Lower lobe of right lung (tissue), 2 donors: ENCODE measurements around the gene PTPA. TPM values are rescaled to one million over a fixed set of nuclear protein-coding genes. Genes with fewer than 3 reads are reported as not detected.

Experiments used
- ATAC-seq, 2 donors: fragments of 200-7000 bp; cut with Tn5 transposase; one replicate each; pipeline ENCODE4 v1.9.1; 2020 to 2022; ENCODE audit warnings: mild to moderate bottlenecking in 2 of 2, moderate library complexity in 2 of 2
- DNase-seq: peaks from one replicate; pipeline ENCODE4 v3.0.0-alpha.2; 2020
- H3K27ac ChIP-seq: fragments of 200-600 bp; one replicate; pipeline ENCODE4 v1.8.0; 2022
- H3K27me3 ChIP-seq: fragments of 200-600 bp; one replicate; pipeline ENCODE4 v1.8.0; 2022; ENCODE audit warnings: low read depth
- H3K36me3 ChIP-seq: fragments of 200-600 bp; one replicate; pipeline ENCODE4 v1.8.0; 2022; ENCODE audit warnings: mild to moderate bottlenecking
- H3K4me1 ChIP-seq: fragments of 200-600 bp; one replicate; pipeline ENCODE4 v1.8.0; 2022
- H3K4me3 ChIP-seq: fragments of 200-600 bp; one replicate; pipeline ENCODE4 v1.8.0; 2022; ENCODE audit warnings: mild to moderate bottlenecking
- H3K9me3 ChIP-seq: fragments of 200-600 bp; one replicate; pipeline ENCODE4 v1.8.0; 2022
- intact Hi-C: fragments of 100-400 bp; cut with DNase I; formaldehyde crosslinking; loops from one replicate; pipeline ENCODE4 v1.11.0; 2022
- total RNA-seq: library from RNA; stranded (reverse); fragmentation: NEBNext Ultra II Directional; extraction: Animal tissue kit (Norgen Biotek cat#: 25700); gene quantifications from one replicate; pipeline ENCODE4 v1.2.1, GENCODE V29; 2021
- TF ChIP-seq, protein P1 (sequence below): fragments of 200-600 bp; IDR thresholded peaks from one replicate; pipeline ENCODE4 v1.8.0; 2022; ENCODE audit warnings: antibody characterized with exemption, mild to moderate bottlenecking
- donor health status: DM: no; HTN: yes; CAD: no; lungs with severe emphysema.

Gene PTPA
- total RNA-seq, 1 donor from 2014 or later, result 100 TPM

DNA sequence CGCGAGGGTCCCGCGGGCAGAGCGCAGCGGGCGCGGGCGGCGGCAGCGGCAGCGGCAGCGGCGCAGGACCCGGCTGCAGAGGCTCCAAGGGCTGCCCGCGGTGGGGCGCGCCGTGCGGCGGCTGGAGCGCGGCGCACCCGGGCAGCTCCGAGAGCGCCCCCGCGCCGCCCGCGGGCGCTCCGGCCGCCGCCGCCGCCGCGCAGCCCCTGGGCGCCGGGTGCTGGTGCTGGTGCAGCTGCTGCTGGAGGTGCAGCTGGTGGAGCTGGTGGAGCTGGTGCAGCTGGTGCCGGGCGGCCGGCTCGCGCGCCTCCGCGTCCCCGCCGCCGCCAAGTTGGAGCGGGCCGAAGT, 66.2 kb downstream of the PTPA start:
- Histone ChIP-seq H3K27ac (peak overlapping the region; percentile 84), H3K4me1 (peaks cover 21% of the 10 kb centered on the region), H3K36me3 (no peaks in the 10 kb centered on the region), H3K9me3 (no peaks in the 10 kb centered on the region), H3K27me3 (no peaks in the 10 kb centered on the region), H3K4me3 (peak overlapping the region; percentile 87)
- no peak for ATAC-seq
- intact Hi-C loops, result no loop called here
- TF ChIP-seq, protein P1, sequence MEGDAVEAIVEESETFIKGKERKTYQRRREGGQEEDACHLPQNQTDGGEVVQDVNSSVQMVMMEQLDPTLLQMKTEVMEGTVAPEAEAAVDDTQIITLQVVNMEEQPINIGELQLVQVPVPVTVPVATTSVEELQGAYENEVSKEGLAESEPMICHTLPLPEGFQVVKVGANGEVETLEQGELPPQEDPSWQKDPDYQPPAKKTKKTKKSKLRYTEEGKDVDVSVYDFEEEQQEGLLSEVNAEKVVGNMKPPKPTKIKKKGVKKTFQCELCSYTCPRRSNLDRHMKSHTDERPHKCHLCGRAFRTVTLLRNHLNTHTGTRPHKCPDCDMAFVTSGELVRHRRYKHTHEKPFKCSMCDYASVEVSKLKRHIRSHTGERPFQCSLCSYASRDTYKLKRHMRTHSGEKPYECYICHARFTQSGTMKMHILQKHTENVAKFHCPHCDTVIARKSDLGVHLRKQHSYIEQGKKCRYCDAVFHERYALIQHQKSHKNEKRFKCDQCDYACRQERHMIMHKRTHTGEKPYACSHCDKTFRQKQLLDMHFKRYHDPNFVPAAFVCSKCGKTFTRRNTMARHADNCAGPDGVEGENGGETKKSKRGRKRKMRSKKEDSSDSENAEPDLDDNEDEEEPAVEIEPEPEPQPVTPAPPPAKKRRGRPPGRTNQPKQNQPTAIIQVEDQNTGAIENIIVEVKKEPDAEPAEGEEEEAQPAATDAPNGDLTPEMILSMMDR, result no peak
- no peak for DNase-seq

DNA sequence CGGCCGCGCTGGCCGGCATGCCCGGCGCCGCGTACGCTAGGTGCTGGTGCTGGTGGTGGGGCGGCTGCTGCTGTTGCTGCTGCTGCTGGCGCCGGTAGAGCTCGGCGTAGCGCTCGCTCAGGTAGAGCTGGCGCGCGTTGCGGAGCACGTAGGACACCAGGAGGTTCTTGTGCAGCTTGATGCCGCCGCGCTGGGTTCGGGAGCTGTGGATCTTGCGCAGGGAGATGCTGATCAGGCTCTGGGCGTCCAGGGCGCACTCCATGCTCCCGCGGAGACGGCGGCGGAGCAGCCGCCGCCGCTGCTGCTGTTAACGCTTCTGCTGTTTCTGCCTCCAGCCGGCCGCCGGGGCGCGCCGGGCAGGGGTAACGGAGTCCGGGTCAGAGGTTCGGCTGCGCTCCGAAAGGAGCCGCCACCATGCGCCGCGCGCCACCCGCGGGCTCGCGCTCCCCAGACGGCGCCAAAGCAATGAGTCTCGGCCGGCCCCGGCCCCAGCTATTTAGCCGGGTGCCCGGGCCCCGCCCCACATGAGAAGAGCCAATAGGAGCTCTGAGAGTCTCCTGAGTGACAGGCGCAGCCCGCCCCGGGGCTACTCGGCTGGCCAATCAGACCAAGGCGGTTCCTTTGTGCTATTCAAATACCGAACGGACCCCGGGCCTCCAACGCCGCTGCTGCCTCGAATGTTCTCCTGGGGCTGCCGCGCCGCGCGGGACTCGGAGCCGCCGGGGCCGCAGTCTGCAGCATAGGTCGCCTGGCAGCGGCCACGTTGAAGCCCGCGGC, 66.8 kb downstream of the PTPA start, which contains the start of gene IER5L:
Gene IER5L, minus strand, starts transcription at position 471 of the 777 bp plus-strand sequence. Its CDS starts 209 bp downstream, at position 262.
- TF ChIP-seq, protein P1, result no peak
- Histone ChIP-seq H3K9me3 (no peaks in the 10 kb centered on the region), H3K4me3 (peak within 1 kb of the TSS; percentile 87), H3K36me3 (no peaks in the 10 kb centered on the region), H3K4me1 (peaks cover 21% of the 10 kb centered on the region), H3K27me3 (no peaks in the 10 kb centered on the region), H3K27ac (peak within 1 kb of the TSS; percentile 98)
- ATAC-seq (peak; percentile 88 to 92), DNase-seq (peak; percentile 96)
- intact Hi-C loops, result no loop called here

DNA sequence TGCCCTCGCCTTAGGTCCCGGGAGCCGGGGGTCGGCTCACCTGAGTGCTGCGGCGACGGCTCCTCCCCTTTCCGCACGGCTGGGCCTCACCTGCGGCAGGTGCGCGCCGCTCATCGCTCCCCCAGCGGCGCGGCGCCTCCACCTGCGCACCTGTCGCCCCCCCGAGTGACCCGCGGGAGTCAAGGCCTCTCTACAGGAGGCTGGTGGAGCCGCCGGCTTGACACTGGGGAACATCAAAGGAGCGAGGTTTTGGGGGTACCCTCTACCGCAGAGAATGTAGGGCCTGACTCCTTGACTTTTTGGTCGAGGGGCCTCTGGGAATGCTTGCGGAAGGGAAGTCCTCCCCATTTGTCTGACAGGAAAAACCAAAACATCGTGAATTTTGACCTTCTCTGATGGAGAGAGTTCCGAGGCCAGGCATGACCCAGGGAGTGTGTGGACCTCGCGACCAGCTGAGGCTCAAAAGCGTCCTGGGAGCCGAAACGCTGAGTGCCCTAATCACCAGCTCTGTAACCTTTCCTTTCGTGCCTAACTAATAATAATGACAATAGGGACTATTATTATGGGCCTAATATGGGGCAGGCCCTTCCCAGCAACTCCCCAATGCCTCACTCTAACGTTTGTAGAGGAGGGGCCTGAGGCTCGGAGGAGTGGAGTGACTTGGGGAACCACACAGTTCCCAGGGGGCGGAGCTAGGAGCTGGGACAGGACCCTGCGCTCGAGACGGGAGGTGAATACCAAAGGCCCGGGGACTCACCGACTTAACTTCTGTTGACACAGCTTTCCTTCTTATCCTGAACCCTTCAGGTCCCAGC, 67.6 kb downstream of the PTPA start:
- intact Hi-C loops, result no loop called here
- DNase-seq (no peak), ATAC-seq (no peak)
- H3K36me3 ChIP-seq, result no peaks in the 10 kb centered on the region
- TF ChIP-seq, protein P1, result no peak
- peaks cover 16% of the 10 kb centered on the region for H3K4me1 ChIP-seq
- H3K4me3 ChIP-seq, result peak overlapping the region; percentile 87
- no peaks in the 10 kb centered on the region for H3K9me3 ChIP-seq
- H3K27ac ChIP-seq, result no peak overlapping the region
- no peaks in the 10 kb centered on the region for H3K27me3 ChIP-seq

DNA sequence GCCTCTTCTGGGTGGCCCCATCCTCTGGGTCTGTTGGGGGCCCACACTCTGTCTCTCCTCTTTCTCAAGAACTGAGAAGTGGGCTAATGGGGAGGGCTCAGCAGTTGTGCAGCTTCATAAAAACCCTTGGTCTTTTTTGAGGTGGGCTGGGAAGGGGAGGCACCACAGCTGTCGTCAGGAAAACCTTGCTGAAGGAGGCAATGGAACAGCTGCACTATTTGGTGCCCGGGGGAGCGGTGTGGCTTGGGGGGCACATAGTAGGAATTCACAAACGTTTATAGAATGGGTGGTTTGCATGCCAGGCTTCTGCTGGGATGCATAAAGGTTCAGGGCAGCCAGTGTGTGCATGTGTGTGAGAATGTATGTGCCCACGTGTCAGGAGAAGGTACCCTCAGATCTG, 70.0 kb downstream of the PTPA start:
- Histone ChIP-seq H3K27me3 (no peaks in the 10 kb centered on the region), H3K4me1 (peaks cover 5% of the 10 kb centered on the region), H3K4me3 (no peak overlapping the region), H3K9me3 (no peaks in the 10 kb centered on the region), H3K27ac (no peak overlapping the region), H3K36me3 (no peaks in the 10 kb centered on the region)
- DNase-seq (no peak), ATAC-seq (no peak)
- TF ChIP-seq, protein P1, result no peak
- intact Hi-C loops, result no loop called here

DNA sequence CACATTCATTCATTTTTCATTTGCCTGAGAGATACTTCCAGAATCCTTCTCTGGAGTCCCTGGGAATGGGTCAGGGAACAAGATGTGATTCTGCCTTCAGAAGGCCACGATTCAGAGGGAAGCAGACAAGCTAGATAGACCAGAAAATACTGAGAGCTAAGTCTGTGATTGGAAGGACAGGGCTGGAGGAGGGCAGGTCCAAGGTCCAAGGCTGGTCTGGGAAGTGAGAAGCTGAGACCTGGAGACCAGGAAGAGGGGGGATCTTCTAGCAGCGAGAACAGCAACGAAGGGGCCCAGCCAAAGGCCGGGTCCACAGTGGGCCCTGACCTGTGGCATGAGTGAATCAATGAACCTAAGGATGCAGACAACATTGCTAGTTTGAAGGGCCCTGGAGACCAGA, 70.9 kb downstream of the PTPA start:
- Histone ChIP-seq H3K36me3 (no peaks in the 10 kb centered on the region), H3K4me3 (no peak overlapping the region), H3K9me3 (no peaks in the 10 kb centered on the region), H3K27ac (no peak overlapping the region), H3K27me3 (no peaks in the 10 kb centered on the region), H3K4me1 (peaks cover 5% of the 10 kb centered on the region)
- TF ChIP-seq, protein P1, result no peak
- intact Hi-C loops, result no loop called here
- DNase-seq (no peak), ATAC-seq (no peak)
